ENCODE results near the gene SLC27A5. TPM values are rescaled to one million over a fixed set of nuclear protein-coding genes. Genes with fewer than 3 reads are reported as not detected.

SLC27A5 gene
- total RNA-seq, 1 donor from 2014 or later, result not detected

- no peak for DNase-seq (ENCODE audit: low spot score in 2 of 2)
These were observed 32.5 kb downstream of the SLC27A5 start for GRCh38 chr19:58479303-58479702.

GRCh38 chr19:58477871-58478270 is 33.9 kb downstream of the SLC27A5 start:
- Histone ChIP-seq H3K27me3 (no peaks in the 10 kb centered on the region), H3K4me3 (no peak overlapping the region), H3K4me1 (peaks cover 3 to 16% of the 10 kb centered on the region in 2 donors), H3K9me3 (no peaks in the 10 kb centered on the region), H3K27ac (peak overlapping the region; percentile 84 to 93), H3K36me3 (peaks cover 21 to 32% of the 10 kb centered on the region in 2 donors)
- DNase-seq (ENCODE audit: low spot score in 2 of 2), result no peak
- TF ChIP-seq CTCF (IDR thresholded peaks at IDR 0.05), result no peak
- intact Hi-C loops (cut with DNase I), result no loop called here

More at GRCh38 chr19:58479303-58479702, 32.5 kb downstream of the SLC27A5 start:
- no peaks in the 10 kb centered on the region for H3K9me3 ChIP-seq
- H3K27ac ChIP-seq, result no peak overlapping the region
- H3K4me1 ChIP-seq, result peaks cover 7 to 25% of the 10 kb centered on the region in 2 donors
- H3K36me3 ChIP-seq, result peaks cover 21 to 24% of the 10 kb centered on the region in 2 donors
- no peak for TF ChIP-seq CTCF (IDR thresholded peaks at IDR 0.05)
- no peaks in the 10 kb centered on the region for H3K27me3 ChIP-seq
- intact Hi-C loops (cut with DNase I), result no loop called here
- H3K4me3 ChIP-seq, result no peak overlapping the region

GRCh38 chr19:58477130-58477529 is 34.7 kb downstream of the SLC27A5 start:
- peaks cover 21 to 40% of the 10 kb centered on the region in 2 donors for H3K36me3 ChIP-seq

GRCh38 chr19:58476498-58477015 is 35.2 kb downstream of the SLC27A5 start:
- peak in 1 of 2 donors; percentile 76 for DNase-seq (ENCODE audit: low spot score in 2 of 2)
- intact Hi-C loops (cut with DNase I), result loop anchor here (1.0 kb wide), 2 partner anchors 23 to 36 kb away; partner anchors contain the start of gene ZNF132
- peaks cover 3 to 15% of the 10 kb centered on the region in 2 donors for H3K4me1 ChIP-seq
- no peaks in the 10 kb centered on the region for H3K27me3 ChIP-seq
- peaks cover 24 to 44% of the 10 kb centered on the region in 2 donors for H3K36me3 ChIP-seq
- no peak for TF ChIP-seq CTCF (IDR thresholded peaks at IDR 0.05)
- H3K9me3 ChIP-seq, result no peaks in the 10 kb centered on the region
- H3K4me3 ChIP-seq, result peak overlapping the region; percentile 65 to 68
- H3K27ac ChIP-seq, result peak overlapping the region; percentile 84 to 93

More at GRCh38 chr19:58477130-58477529, 34.7 kb downstream of the SLC27A5 start:
- DNase-seq (ENCODE audit: low spot score in 2 of 2), result no peak
- no peaks in the 10 kb centered on the region for H3K9me3 ChIP-seq
- TF ChIP-seq CTCF (IDR thresholded peaks at IDR 0.05), result no peak
- H3K27me3 ChIP-seq, result no peaks in the 10 kb centered on the region
- H3K4me1 ChIP-seq, result peaks cover 3 to 15% of the 10 kb centered on the region in 2 donors
- peak overlapping the region; percentile 65 to 68 for H3K4me3 ChIP-seq
- H3K27ac ChIP-seq, result peak overlapping the region; percentile 84 to 93
- intact Hi-C loops (cut with DNase I), result no loop called here

- no peak for TF ChIP-seq CTCF (IDR thresholded peaks at IDR 0.05)
- Histone ChIP-seq H3K4me3 (peak within 1 kb of the TSS; percentile 65 to 68), H3K27ac (peak within 1 kb of the TSS; percentile 84 to 93), H3K36me3 (peaks cover 21 to 42% of the 10 kb centered on the region in 2 donors), H3K9me3 (no peaks in the 10 kb centered on the region), H3K27me3 (no peaks in the 10 kb centered on the region), H3K4me1 (peaks cover 3 to 15% of the 10 kb centered on the region in 2 donors)
- intact Hi-C loops (cut with DNase I), result loop anchor here (1.0 kb wide), 2 partner anchors 23 to 36 kb away; partner anchors contain the start of gene ZNF132
- DNase-seq (ENCODE audit: low spot score in 2 of 2), result peak; percentile 93 to 99
These were observed 35.9 kb downstream of the SLC27A5 start, which contains the start of gene ZNF446 for GRCh38 chr19:58475714-58476497. TSS of gene ZNF446 (plus strand) at chr19:58476352. CDS start at chr19:58477219, 867 bp downstream.
